H1 (cell line): ENCODE results near the gene TTLL1. TPM values are rescaled to one million over a fixed set of nuclear protein-coding genes. Genes with fewer than 3 reads are reported as not detected.

Experiments
- CEBPB ChIP-seq: IDR thresholded peaks from 2 replicates; pipeline ENCODE4 v1.6.1; 2012; ENCODE audit warnings: low read depth, low read length
- GABPA ChIP-seq: IDR thresholded peaks from 2 replicates; pipeline ENCODE4 v1.6.1; 2011; ENCODE audit warnings: mild to moderate bottlenecking, low read length, moderate library complexity, borderline replicate concordance; ENCODE audit not compliant: insufficient read depth
- PHF8 ChIP-seq: fragments of 200-600 bp; sonication (generic); conservative IDR thresholded peaks from 2 replicates; pipeline ENCODE4 v1.7.1; 2012; ENCODE audit warnings: low read depth, mild to moderate bottlenecking, inconsistent platforms, low read length, moderate library complexity
- RXRA ChIP-seq: IDR thresholded peaks from 2 replicates; pipeline ENCODE4 v1.6.1; 2011; ENCODE audit warnings: low read depth, mild to moderate bottlenecking, low read length, moderate library complexity; ENCODE audit not compliant: insufficient read depth
- SRF ChIP-seq: IDR thresholded peaks from 2 replicates; pipeline ENCODE4 v1.6.1; 2011; ENCODE audit warnings: mild to moderate bottlenecking, low read depth, low read length, moderate library complexity
- polyA plus RNA-seq, 7 experiments: library from polyadenylated mRNA; depleted of rRNA in 3 of 7; stranded (reverse) in 5 of 7; unstranded in 2 of 7; fragments of >200 nt in 5 of 7; fragments of 200-250 nt in 2 of 7; gene quantifications; 1 replicate in 5 of 7; 2 replicates in 1 of 7; 4 replicates in 1 of 7; pipeline versions ENCODE4 v1.2.1 to v1.2.3, GENCODE V29; 2011 to 2013; ENCODE audit warnings: missing spikeins in 2 of 7, mixed read lengths in 2 of 7
- total RNA-seq: library from RNA; stranded (reverse); fragmentation: NEBNext Ultra II Directional; extraction: Animal tissue kit (Norgen Biotek cat#: 25700); gene quantifications from 2 replicates; pipeline ENCODE4 v1.2.1, GENCODE V29; 2021
- TF ChIP-seq, protein P1 (sequence below): IDR thresholded peaks from 2 replicates; pipeline ENCODE4 v1.6.1; 2011; ENCODE audit warnings: low read length, improper control_type of control experiment

TTLL1 gene
- total and polyA plus RNA-seq, 2 of the 8 experiments (the other 6 are each of a cell fraction or from before 2014, with no cell fraction given) = 5.0 to 13.8 TPM

GRCh38 chr22:43100225-43100624 is 11.0 kb upstream of the TTLL1 start (continued):
- TF ChIP-seq SRF = no peak
- TF ChIP-seq CEBPB = no peak
- TF ChIP-seq, protein P1, sequence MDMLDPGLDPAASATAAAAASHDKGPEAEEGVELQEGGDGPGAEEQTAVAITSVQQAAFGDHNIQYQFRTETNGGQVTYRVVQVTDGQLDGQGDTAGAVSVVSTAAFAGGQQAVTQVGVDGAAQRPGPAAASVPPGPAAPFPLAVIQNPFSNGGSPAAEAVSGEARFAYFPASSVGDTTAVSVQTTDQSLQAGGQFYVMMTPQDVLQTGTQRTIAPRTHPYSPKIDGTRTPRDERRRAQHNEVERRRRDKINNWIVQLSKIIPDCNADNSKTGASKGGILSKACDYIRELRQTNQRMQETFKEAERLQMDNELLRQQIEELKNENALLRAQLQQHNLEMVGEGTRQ = no peak
- TF ChIP-seq PHF8 = no peak
- TF ChIP-seq GABPA = no peak
- TF ChIP-seq RXRA = no peak
